Ovary (tissue), 3 donors: ENCODE data around the gene SLC22A6.

ENCODE experiments used
- CTCF ChIP-seq, 3 donors: fragments of 450-650 bp in 2 of 3; fragments of 200-600 bp in 1 of 3; IDR thresholded peaks; one replicate each; pipeline versions ENCODE4 v1.5.1 to v1.8.0; 2016 to 2022; ENCODE audit warnings: antibody characterized with exemption in 3 of 3, mild to moderate bottlenecking in 1 of 3
- EP300 ChIP-seq: sonication (generic); formaldehyde crosslinking; IDR thresholded peaks from one replicate; pipeline ENCODE4 v1.6.1; 2017; ENCODE audit warnings: antibody characterized with exemption
- POLR2A ChIP-seq: fragments of 450-650 bp; IDR thresholded peaks from one replicate; pipeline ENCODE4 v1.6.1; 2017; ENCODE audit warnings: antibody characterized with exemption, mild to moderate bottlenecking, moderate library complexity
- donor health status: DM: no; HTN: no; CAD: no.

- no peak for TF ChIP-seq CTCF (IDR thresholded peaks at IDR 0.05)
- no peak for TF ChIP-seq EP300
- no peak for TF ChIP-seq POLR2A
Measured at GRCh38 chr11:63032457-63032856, 47.7 kb upstream of the SLC22A6 start.
